Spleen (tissue), 7 donors: ENCODE measurements around the gene CPTP.

Experiments
- CTCF ChIP-seq, 11 experiments: fragments of 200-600 bp in 7 of 11; fragments of 450-650 bp in 4 of 11; sonication (generic) in 4 of 11; IDR thresholded peaks in 8 of 11; conservative IDR thresholded peaks in 3 of 11; 1 replicate in 7 of 11; 2 replicates in 4 of 11; pipeline versions ENCODE4 v1.4.0 to v1.8.0; 2016 to 2021; ENCODE audit warnings: antibody characterized with exemption in 11 of 11, inconsistent platforms in 4 of 11, mild to moderate bottlenecking in 1 of 11
- POLR2A ChIP-seq, 3 donors: fragments of 450-650 bp; IDR thresholded peaks; one replicate each; pipeline ENCODE4 v1.5.1; 2017; ENCODE audit warnings: antibody characterized with exemption in 3 of 3, mild to moderate bottlenecking in 1 of 3
- POLR2AphosphoS5 ChIP-seq, 3 donors: sonication (generic); formaldehyde crosslinking; IDR thresholded peaks; one replicate each; pipeline ENCODE4 v1.5.1; 2017; ENCODE audit warnings: antibody characterized with exemption in 3 of 3
- donor health status: DM: no; HTN: no; CAD: no; lungs with moderate emphysema.
- donor health status: DM: no; HTN: no; CAD: no.
- donor health status: DM: no; HTN: no; CAD: no.

- no peak for TF ChIP-seq POLR2AphosphoS5 (IDR thresholded peaks at IDR 0.05)
- TF ChIP-seq CTCF (IDR thresholded peaks at IDR 0.05 in 8 of 11, conservative IDR thresholded peaks at IDR 0.05 in 3 of 11) = no peak
- TF ChIP-seq POLR2A (IDR thresholded peaks at IDR 0.05) = no peak
Measured at GRCh38 chr1:1279028-1279427, 45.6 kb upstream of the CPTP start.
